ENCODE measurements around the gene PCDHGA6. TPM values are rescaled to one million over a fixed set of nuclear protein-coding genes. Genes with fewer than 3 reads are reported as not detected.
"Not testable (repeated sequence)": the region's sequence is repeated elsewhere in the genome, so short reads cannot be mapped to it uniquely, and the experiment has no call there.

Gene PCDHGA6
- total RNA-seq, 1 donor from 2014 or later: 6.6 TPM

DNA sequence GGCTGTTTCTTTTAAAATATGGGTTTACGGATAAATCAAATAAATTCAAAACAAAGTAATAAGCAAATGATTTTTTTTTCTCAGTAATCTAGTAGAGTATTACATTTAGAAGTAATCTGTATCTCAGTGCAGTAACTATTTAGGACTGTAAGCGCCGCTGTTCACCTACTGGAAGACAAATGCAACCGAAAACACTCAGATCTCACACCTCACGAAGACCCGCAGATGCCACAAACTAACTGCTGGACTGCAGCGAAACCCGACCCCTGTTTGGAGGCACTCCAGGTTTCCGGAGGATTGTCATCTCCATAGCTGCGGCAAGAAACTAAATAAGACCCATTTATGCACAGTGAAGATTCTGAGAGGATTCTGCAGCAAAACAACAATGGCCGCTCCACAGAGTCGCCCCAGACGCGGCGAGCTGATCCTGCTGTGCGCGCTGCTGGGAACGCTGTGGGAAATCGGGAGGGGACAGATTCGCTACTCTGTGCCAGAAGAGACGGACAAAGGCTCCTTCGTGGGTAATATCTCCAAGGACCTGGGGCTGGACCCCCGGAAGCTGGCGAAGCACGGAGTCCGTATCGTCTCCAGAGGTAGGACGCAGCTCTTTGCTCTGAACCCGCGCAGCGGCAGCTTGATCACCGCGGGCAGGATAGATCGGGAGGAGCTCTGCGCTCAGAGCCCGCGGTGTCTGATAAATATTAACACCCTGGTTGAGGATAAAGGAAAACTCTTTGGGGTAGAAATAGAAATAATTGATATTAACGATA is 18.9 kb downstream of the PCDHGA6 start, which contains the start of gene PCDHGA8:
Gene PCDHGA8, plus strand, starts transcription at position 205 of the 770 bp plus-strand sequence. Its CDS starts 181 bp downstream, at position 386.
- DNase-seq (ENCODE audit: low spot score): no peak

- DNase-seq (ENCODE audit: low spot score): no peak
These were observed 19.6 kb downstream of the PCDHGA6 start for GRCh38 chr5:141393267-141393666.

DNA sequence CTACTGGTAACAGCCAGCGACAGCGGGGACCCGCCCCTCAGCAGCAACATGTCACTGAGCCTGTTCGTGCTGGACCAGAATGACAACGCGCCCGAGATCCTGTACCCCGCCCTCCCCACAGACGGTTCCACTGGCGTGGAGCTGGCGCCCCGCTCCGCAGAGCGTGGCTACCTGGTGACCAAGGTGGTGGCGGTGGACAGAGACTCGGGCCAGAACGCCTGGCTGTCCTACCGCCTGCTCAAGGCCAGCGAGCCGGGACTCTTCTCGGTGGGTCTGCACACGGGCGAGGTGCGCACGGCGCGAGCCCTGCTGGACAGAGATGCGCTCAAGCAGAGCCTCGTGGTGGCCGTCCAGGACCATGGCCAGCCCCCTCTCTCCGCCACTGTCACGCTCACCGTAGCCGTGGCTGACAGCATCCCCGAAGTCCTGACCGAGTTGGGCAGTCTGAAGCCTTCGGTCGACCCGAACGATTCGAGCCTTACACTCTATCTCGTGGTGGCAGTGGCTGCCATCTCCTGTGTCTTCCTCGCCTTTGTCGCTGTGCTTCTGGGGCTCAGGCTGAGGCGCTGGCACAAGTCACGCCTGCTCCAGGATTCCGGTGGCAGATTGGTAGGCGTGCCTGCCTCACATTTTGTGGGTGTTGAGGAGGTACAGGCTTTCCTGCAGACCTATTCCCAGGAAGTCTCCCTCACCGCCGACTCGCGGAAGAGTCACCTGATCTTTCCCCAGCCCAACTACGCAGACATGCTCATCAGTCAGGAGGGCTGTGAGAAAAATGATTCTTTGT is 20.9 kb downstream of the PCDHGA6 start:
- not testable (repeated sequence) for DNase-seq (ENCODE audit: low spot score)

- not testable (repeated sequence) for DNase-seq (ENCODE audit: low spot score)
These were observed 24.3 kb downstream of the PCDHGA6 start, which contains the start of gene PCDHGB5 for GRCh38 chr5:141397756-141398551. Gene PCDHGB5 (plus strand): TSS chr5:141397947. CDS start chr5:141398128, 181 bp downstream.

- no peak for DNase-seq (ENCODE audit: low spot score)
These were observed 24.9 kb downstream of the PCDHGA6 start for GRCh38 chr5:141398608-141399007.

DNA sequence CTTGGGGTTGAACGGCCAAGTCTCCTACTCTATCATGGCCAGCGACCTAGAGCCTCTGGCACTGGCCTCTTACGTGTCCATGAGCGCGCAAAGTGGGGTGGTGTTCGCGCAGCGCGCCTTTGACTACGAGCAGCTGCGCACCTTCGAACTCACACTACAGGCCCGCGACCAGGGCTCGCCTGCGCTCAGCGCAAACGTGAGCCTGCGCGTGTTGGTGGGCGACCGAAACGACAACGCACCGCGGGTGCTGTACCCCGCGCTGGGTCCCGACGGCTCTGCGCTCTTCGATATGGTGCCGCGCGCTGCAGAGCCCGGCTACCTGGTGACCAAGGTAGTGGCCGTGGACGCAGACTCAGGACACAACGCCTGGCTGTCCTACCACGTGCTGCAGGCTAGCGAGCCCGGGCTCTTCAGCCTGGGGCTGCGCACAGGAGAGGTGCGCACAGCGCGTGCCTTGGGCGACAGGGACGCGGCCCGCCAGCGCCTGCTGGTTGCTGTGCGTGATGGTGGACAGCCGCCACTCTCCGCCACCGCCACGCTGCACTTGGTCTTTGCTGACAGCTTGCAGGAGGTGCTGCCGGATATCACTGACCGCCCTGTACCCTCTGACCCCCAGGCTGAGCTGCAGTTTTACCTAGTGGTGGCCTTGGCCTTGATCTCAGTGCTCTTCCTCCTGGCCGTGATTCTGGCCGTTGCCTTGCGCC is 26.0 kb downstream of the PCDHGA6 start:
- no peak for DNase-seq (ENCODE audit: low spot score)

DNA sequence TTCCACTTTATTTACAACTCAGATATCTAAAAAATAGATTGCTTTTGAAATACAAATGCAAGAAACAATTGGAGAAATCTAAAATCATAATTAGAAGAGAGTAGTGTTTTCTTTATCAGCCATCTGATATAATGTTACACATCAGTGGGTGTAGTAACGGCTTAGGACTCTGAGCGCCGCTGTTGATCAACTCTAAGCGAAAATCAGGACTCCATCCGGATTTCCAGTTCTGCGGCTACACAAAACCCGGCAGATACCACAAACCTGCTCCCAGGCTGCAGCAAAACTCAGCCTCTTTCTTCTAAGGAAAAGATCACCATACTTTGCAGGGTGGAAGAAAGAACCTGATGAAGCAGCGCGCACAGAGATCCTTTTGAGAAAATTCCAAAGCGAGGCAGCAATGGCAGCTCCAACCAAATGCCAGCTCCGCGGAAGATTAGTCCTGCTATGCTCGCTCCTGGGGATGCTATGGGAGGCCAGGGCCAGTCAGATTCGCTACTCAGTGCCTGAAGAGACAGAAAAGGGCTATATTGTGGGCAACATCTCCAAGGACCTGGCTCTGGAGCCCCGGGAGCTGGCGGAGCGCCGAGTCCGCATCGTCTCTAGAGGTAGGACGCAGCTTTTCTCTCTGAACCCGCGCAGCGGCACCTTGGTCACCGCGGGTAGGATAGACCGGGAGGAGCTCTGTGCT is 29.0 kb downstream of the PCDHGA6 start, which contains the start of gene PCDHGA9:
Gene PCDHGA9, plus strand, starts transcription at position 226 of the 691 bp plus-strand sequence. Its CDS starts 175 bp downstream, at position 401.
- DNase-seq (ENCODE audit: low spot score): no peak

DNA sequence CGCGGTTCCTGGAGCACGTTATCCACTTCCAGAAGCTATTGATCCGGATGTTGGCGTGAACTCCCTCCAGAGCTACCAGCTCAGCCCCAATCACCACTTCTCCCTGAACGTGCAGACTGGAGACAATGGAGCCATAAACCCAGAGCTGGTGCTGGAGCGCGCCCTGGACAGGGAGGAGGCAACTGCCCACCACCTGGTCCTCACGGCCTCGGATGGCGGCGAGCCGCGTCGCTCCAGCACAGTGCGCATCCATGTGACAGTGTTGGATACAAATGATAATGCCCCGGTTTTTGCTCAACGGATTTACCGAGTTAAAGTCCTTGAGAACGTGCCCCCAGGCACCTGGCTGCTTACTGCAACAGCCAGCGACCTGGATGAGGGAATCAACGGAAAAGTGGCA is 29.7 kb downstream of the PCDHGA6 start:
- DNase-seq (ENCODE audit: low spot score): no peak

DNA sequence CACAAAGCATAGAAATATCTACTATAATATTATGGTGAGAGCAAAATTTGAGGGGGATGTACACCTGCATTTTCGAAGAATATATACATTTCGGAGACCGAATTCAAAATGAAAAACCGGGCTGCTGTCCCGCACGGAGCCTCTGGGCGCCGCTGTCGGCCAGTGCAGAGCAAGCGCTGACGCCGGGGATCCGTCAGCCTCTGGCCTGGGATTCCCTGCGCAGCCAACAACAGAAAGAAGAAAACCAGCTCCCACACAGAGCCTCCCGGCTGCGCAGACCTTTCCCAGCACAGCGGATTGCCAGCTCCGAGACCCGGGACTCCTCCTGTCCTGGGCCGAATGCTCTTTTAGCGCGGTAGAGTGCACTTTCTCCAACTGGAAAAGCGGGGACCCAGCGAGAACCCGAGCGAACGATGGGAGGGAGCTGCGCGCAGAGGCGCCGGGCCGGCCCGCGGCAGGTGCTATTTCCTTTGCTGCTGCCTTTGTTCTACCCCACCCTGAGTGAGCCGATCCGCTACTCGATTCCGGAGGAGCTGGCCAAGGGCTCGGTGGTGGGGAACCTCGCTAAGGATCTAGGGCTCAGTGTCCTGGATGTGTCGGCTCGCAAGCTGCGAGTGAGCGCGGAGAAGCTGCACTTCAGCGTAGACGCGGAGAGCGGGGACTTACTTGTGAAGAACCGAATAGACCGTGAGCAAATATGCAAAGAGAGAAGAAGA is 34.3 kb downstream of the PCDHGA6 start, which contains the start of gene PCDHGB6:
Gene PCDHGB6, plus strand, starts transcription at position 232 of the 716 bp plus-strand sequence. Its CDS starts 182 bp downstream, at position 414.
- DNase-seq (ENCODE audit: low spot score): not testable (repeated sequence)

DNA sequence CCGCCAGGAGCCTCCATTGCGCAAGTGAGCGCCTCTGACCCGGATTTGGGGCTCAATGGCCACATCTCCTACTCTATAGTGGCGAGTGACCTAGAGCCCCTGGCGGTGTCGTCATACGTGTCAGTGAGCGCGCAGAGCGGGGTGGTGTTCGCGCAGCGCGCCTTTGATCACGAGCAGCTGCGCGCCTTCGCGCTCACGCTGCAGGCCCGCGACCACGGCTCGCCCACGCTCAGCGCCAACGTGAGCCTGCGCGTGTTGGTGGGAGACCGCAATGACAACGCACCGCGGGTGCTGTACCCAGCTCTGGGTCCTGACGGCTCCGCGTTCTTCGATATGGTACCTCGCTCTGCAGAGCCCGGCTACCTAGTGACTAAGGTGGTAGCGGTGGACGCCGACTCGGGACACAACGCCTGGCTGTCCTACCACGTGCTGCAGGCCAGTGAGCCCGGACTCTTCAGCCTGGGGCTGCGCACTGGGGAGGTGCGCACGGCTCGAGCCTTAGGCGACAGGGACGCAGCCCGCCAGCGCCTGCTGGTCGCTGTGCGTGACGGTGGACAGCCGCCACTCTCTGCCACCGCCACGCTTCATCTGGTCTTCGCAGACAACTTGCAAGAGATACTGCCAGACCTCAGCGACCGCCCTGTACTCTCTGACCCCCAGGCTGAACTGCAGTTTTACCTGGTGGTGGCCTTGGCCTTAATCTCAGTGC is 36.1 kb downstream of the PCDHGA6 start:
- no peak for DNase-seq (ENCODE audit: low spot score)

DNA sequence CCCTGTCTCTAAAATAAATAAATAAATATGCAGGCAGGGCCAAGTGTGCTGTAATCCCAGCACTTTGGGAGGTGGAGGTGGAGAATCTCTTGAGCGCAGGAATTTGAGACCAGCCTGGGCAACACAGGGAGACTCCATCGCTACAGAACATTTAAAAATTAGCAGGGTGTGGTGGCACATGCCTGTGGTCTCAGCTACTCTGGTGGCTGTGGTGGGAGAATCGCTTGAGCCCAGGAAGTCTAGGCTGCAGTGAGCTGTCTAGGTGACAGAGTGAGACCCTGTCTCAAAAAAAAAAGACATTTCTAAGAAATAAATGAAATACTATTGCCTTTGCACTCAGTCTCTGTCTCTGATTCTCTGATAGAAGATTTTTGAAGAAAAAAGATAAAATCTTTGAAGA is 37.9 kb downstream of the PCDHGA6 start:
- DNase-seq (ENCODE audit: low spot score): no peak

DNA sequence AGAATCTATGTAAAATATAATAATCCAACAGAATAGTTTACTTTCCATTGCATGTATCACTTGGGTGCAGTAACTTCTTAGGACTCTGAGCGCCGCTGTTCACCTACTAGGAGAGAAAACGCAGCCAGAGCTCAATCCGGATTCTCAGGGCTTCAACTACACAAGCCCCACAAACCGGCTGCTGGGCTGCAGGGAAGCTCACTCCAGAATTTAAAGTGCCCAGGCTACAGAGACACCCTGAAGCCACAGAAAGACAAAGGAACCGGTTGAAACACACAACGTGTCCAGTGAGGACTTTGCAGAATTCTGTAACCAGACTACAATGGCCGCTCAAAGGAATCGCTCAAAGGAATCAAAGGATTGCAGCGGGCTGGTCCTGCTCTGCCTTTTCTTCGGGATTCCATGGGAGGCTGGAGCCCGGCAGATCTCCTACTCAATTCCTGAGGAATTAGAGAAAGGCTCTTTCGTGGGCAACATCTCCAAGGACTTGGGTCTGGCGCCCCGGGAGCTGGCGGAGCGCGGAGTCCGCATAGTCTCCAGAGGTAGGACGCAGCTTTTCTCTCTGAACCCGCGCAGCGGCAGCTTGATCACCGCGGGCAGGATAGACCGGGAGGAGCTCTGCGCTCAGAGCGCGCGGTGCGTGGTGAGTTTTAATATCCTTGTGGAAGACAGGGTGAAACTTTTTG is 39.3 kb downstream of the PCDHGA6 start, which contains the start of gene PCDHGA10:
Gene PCDHGA10, plus strand, starts transcription at position 134 of the 686 bp plus-strand sequence. Its CDS starts 189 bp downstream, at position 323.
- peak; percentile 44 for DNase-seq (ENCODE audit: low spot score)

DNA sequence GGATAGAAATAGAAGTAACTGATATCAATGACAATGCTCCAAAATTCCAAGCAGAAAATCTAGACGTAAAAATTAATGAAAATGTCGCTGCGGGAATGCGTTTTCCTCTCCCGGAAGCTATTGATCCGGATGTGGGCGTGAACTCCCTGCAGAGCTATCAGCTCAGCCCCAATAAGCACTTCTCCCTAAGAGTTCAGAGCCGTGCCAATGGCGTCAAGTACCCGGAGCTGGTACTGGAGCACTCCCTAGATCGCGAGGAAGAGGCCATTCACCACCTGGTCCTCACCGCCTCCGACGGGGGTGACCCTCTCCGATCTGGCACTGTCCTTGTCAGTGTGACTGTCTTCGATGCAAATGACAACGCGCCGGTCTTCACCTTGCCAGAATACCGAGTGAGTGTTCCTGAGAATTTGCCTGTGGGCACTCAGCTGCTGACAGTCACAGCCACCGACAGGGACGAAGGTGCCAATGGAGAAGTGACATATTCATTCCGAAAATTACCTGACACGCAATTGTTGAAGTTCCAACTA is 39.9 kb downstream of the PCDHGA6 start:
- no peak for DNase-seq (ENCODE audit: low spot score)

DNA sequence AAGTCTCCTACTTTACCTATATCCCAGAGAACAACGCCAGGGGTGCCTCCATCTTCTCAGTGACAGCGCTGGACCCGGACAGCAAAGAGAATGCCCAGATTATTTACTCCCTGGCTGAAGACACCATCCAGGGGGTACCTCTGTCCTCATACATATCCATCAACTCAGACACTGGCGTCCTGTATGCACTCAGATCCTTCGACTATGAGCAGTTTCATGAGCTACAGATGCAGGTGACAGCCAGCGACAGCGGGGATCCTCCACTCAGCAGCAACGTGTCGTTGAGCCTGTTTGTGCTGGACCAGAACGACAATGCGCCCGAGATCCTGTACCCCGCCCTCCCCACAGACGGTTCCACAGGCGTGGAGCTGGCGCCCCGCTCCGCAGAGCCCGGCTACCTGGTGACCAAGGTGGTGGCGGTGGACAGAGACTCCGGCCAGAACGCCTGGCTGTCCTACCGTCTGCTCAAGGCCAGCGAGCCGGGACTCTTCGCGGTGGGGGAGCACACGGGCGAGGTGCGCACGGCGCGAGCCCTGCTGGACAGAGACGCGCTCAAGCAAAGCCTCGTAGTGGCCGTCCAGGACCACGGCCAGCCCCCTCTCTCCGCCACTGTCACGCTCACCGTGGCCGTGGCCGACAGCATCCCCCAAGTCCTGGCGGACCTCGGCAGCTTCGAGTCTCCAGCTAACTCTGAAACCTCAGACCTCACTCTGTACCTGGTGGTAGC is 41.0 kb downstream of the PCDHGA6 start:
- not testable (repeated sequence) for DNase-seq (ENCODE audit: low spot score)

GRCh38 chr5:141415275-141415618 is 41.6 kb downstream of the PCDHGA6 start:
- DNase-seq (ENCODE audit: low spot score): not testable (repeated sequence)

DNA sequence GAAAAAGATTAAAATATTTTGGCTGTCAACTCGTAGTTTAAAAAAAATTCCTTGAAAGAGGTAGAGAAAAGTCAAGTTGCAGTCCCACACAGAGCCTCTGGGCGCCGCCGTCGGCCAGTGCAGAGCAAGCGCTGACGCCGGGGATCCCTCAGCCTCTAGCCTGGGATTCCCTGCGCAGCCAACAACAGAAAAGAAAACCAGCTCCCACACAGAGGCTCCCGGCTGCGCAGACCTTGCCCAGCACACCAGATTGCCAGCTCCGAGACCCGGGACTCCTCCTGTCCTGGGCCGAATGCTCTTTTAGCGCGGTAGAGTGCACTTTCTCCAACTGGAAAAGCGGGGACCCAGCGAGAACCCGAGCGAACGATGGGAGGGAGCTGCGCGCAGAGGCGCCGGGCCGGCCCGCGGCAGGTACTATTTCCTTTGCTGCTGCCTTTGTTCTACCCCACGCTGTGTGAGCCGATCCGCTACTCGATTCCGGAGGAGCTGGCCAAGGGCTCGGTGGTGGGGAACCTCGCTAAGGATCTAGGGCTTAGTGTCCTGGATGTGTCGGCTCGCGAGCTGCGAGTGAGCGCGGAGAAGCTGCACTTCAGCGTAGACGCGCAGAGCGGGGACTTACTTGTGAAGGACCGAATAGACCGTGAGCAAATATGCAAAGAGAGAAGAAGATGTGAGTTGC is 43.9 kb downstream of the PCDHGA6 start, which contains the start of gene PCDHGB7:
Gene PCDHGB7, plus strand, starts transcription at position 184 of the 679 bp plus-strand sequence. Its CDS starts 183 bp downstream, at position 367.
- peak; percentile 62 for DNase-seq (ENCODE audit: low spot score)
